Stomach (tissue), 4 donors: Measurements from ENCODE around the gene FBXL4.

Experiments
- EP300 ChIP-seq: sonication (generic); formaldehyde crosslinking; IDR thresholded peaks from one replicate; pipeline ENCODE4 v1.6.1; 2017; ENCODE audit warnings: antibody characterized with exemption
- POLR2A ChIP-seq, 4 donors: fragments of 450-650 bp; IDR thresholded peaks; one replicate each; pipeline ENCODE4 v1.6.1; 2016; ENCODE audit warnings: antibody characterized with exemption in 4 of 4, control low read depth in 2 of 4, mild to moderate bottlenecking in 1 of 4, moderate library complexity in 1 of 4
- POLR2AphosphoS5 ChIP-seq, 3 donors: sonication (generic); formaldehyde crosslinking; IDR thresholded peaks; one replicate each; pipeline ENCODE4 v1.6.1; 2016; ENCODE audit warnings: antibody characterized with exemption in 3 of 3
- TF ChIP-seq, protein P1 (sequence below), 7 experiments: fragments of 450-650 bp in 4 of 7; fragments of 200-600 bp in 3 of 7; sonication (generic) in 3 of 7; IDR thresholded peaks; one replicate each; pipeline ENCODE4 v1.5.1; 2016 to 2019; ENCODE audit warnings: antibody characterized with exemption in 7 of 7, control low read depth in 2 of 7, mild to moderate bottlenecking in 1 of 7

DNA sequence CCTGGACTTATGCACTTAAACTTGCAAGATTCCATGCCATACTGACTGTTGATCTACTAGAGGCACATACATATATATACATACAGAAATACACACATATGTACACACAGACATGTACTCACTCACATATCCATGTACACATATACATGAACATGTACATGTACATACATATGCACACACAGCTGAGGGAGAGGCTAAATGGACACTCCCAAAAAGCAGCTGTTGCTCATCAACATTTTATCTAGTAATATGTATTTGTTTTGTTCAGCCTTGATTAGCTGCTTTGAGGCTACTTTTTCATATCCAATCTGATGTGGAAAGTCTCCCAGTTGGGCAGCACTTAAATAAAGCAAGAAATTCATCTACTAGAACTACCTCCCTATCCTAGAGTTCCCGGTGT lies 33.7 kb upstream of the FBXL4 start:
- no peak for TF ChIP-seq POLR2AphosphoS5 (IDR thresholded peaks at IDR 0.05)
- TF ChIP-seq, protein P1, sequence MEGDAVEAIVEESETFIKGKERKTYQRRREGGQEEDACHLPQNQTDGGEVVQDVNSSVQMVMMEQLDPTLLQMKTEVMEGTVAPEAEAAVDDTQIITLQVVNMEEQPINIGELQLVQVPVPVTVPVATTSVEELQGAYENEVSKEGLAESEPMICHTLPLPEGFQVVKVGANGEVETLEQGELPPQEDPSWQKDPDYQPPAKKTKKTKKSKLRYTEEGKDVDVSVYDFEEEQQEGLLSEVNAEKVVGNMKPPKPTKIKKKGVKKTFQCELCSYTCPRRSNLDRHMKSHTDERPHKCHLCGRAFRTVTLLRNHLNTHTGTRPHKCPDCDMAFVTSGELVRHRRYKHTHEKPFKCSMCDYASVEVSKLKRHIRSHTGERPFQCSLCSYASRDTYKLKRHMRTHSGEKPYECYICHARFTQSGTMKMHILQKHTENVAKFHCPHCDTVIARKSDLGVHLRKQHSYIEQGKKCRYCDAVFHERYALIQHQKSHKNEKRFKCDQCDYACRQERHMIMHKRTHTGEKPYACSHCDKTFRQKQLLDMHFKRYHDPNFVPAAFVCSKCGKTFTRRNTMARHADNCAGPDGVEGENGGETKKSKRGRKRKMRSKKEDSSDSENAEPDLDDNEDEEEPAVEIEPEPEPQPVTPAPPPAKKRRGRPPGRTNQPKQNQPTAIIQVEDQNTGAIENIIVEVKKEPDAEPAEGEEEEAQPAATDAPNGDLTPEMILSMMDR (IDR thresholded peaks at IDR 0.05): no peak
- no peak for TF ChIP-seq POLR2A (IDR thresholded peaks at IDR 0.05)
- no peak for TF ChIP-seq EP300
